Measurements from ENCODE around the gene HECTD3. TPM values are rescaled to one million over a fixed set of nuclear protein-coding genes. Genes with fewer than 3 reads are reported as not detected.

HECTD3 gene
- total and polyA plus RNA-seq, 9 of the 15 experiments (the other 6 are each of a cell fraction or from before 2014, with no cell fraction given): 6.3 to 50.8 (median 18.9) TPM

DNA sequence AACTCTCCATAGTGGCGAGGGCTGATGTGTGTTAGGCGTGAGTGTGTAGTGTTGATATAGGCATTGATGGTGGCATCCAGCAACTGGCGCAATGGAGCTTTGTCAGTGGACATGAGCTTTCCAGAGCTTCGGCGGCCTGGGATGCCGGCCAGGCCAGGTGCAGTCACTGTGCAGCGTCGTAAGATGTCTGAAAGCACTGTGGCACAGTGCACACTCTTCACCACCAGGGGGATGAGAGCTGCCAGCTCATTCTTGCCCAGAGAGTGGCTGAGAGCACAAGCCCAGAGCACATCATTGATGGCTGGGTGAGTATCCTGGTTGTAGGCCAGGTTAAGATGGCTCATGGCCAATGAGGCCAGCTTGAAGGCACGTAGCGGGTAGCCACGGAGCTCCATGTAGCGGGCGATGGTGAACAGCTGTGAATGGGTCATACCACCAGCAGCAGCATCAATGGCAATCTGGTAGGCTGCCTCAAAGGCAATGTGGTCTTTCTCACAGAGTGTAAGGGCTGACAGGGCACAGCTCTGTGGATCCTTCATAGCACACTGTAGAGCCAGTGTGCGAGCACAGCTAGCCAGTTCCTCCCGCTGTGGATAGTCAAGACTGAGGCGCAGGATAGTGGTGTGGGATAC, 7.6 kb upstream of the HECTD3 start (continued):
- TF ChIP-seq, protein P1, sequence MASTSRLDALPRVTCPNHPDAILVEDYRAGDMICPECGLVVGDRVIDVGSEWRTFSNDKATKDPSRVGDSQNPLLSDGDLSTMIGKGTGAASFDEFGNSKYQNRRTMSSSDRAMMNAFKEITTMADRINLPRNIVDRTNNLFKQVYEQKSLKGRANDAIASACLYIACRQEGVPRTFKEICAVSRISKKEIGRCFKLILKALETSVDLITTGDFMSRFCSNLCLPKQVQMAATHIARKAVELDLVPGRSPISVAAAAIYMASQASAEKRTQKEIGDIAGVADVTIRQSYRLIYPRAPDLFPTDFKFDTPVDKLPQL (IDR thresholded peaks at IDR 0.05; ENCODE audit: extremely low read depth, insufficient read length): no peak
- 0 out of 3 replicates have a peak, but pooled peaks of 1 of the 2 experiments have one; percentile 23 for TF ChIP-seq CBX3 (IDR thresholded peaks at IDR 0.05; ENCODE audit: borderline replicate concordance in 1 of 2, low read length in 2 of 2)
- peak in 2 of 3 experiments; percentile 33 to 72 for TF ChIP-seq YY1 (IDR thresholded peaks at IDR 0.05; ENCODE audit: borderline replicate concordance in 1 of 3, control insufficient read depth in 1 of 3, extremely low read depth in 1 of 3, insufficient read depth in 3 of 3, insufficient read length in 1 of 3, insufficient replicate concordance in 2 of 3, low read depth in 1 of 3, low read length in 2 of 3)
- TF ChIP-seq, protein P2, sequence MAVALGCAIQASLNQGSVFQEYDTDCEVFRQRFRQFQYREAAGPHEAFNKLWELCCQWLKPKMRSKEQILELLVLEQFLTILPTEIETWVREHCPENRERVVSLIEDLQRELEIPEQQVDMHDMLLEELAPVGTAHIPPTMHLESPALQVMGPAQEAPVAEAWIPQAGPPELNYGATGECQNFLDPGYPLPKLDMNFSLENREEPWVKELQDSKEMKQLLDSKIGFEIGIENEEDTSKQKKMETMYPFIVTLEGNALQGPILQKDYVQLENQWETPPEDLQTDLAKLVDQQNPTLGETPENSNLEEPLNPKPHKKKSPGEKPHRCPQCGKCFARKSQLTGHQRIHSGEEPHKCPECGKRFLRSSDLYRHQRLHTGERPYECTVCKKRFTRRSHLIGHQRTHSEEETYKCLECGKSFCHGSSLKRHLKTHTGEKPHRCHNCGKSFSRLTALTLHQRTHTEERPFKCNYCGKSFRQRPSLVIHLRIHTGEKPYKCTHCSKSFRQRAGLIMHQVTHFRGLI (CRISPR knock-in tag; IDR thresholded peaks at IDR 0.05): no peak
- no peak for TF ChIP-seq MTA3 (IDR thresholded peaks at IDR 0.05; ENCODE audit: borderline replicate concordance)
- no peak for TF ChIP-seq PATZ1 (CRISPR knock-in tag; IDR thresholded peaks at IDR 0.05; ENCODE audit: borderline replicate concordance)
- TF ChIP-seq ZNF253 (CRISPR knock-in tag; conservative IDR thresholded peaks at IDR 0.05): no peak
- TF ChIP-seq NR3C1 (CRISPR knock-in tag; IDR thresholded peaks at IDR 0.05): no peak
- no peak for TF ChIP-seq TBP (optimal IDR thresholded peaks at IDR 0.05; ENCODE audit: low read depth, low read length)
- TF ChIP-seq, protein P3, sequence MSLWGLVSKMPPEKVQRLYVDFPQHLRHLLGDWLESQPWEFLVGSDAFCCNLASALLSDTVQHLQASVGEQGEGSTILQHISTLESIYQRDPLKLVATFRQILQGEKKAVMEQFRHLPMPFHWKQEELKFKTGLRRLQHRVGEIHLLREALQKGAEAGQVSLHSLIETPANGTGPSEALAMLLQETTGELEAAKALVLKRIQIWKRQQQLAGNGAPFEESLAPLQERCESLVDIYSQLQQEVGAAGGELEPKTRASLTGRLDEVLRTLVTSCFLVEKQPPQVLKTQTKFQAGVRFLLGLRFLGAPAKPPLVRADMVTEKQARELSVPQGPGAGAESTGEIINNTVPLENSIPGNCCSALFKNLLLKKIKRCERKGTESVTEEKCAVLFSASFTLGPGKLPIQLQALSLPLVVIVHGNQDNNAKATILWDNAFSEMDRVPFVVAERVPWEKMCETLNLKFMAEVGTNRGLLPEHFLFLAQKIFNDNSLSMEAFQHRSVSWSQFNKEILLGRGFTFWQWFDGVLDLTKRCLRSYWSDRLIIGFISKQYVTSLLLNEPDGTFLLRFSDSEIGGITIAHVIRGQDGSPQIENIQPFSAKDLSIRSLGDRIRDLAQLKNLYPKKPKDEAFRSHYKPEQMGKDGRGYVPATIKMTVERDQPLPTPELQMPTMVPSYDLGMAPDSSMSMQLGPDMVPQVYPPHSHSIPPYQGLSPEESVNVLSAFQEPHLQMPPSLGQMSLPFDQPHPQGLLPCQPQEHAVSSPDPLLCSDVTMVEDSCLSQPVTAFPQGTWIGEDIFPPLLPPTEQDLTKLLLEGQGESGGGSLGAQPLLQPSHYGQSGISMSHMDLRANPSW (CRISPR knock-in tag; IDR thresholded peaks at IDR 0.05): no peak
- TF ChIP-seq MCM5 (IDR thresholded peaks at IDR 0.05; ENCODE audit: low read depth): no peak
- 0 out of 2 replicates have a peak, but pooled peaks have one; percentile 9 for TF ChIP-seq NR2C2 (CRISPR knock-in tag; IDR thresholded peaks at IDR 0.05)
- TF ChIP-seq NR2C2 (tag; IDR thresholded peaks at IDR 0.05): no peak
- TF ChIP-seq, protein P4, sequence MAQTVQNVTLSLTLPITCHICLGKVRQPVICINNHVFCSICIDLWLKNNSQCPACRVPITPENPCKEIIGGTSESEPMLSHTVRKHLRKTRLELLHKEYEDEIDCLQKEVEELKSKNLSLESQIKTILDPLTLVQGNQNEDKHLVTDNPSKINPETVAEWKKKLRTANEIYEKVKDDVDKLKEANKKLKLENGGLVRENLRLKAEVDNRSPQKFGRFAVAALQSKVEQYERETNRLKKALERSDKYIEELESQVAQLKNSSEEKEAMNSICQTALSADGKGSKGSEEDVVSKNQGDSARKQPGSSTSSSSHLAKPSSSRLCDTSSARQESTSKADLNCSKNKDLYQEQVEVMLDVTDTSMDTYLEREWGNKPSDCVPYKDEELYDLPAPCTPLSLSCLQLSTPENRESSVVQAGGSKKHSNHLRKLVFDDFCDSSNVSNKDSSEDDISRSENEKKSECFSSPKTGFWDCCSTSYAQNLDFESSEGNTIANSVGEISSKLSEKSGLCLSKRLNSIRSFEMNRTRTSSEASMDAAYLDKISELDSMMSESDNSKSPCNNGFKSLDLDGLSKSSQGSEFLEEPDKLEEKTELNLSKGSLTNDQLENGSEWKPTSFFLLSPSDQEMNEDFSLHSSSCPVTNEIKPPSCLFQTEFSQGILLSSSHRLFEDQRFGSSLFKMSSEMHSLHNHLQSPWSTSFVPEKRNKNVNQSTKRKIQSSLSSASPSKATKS (CRISPR knock-in tag; IDR thresholded peaks at IDR 0.05): no peak
- no peak for TF ChIP-seq CREBBP (IDR thresholded peaks at IDR 0.05; ENCODE audit: low read depth, low read length)
